WTC11 (cell line): ENCODE measurements around the gene FXYD3. TPM values are rescaled to one million over a fixed set of nuclear protein-coding genes. Genes with fewer than 3 reads are reported as not detected.

Experiments used
- ATAC-seq: fragments of 200-7000 bp; cut with Tn5 transposase; 2 replicates; pipeline ENCODE4 v1.10.0; 2021; ENCODE audit warnings: mild to moderate bottlenecking, moderate library complexity
- CTCF ChIA-PET: fragments of 300-600 bp; sonication (Branson Sonifier 250); formaldehyde crosslinking; loops from one replicate; lab custom pipeline; 2021; ENCODE audit warnings: antibody characterized with exemption; lab: Charles Lee
- POLR2A ChIA-PET: fragments of 350-600 bp; sonication (Branson Sonifier 250); formaldehyde crosslinking; loops from one replicate; lab custom pipeline; 2021; ENCODE audit warnings: antibody characterized with exemption; lab: Charles Lee
- DNase-seq: peaks from one replicate; pipeline ENCODE4 v3.0.0; 2021; ENCODE audit warnings: low spot score
- H3K27ac Mint-ChIP-seq: 2 replicates; pipeline ENCODE4 v1.8.0; 2021; ENCODE audit warnings: mixed read lengths
- H3K27me3 Mint-ChIP-seq: 2 replicates; pipeline ENCODE4 v1.8.0; 2021; ENCODE audit warnings: low read depth, mild to moderate bottlenecking, moderate library complexity, mixed read lengths
- H3K36me3 Mint-ChIP-seq: 2 replicates; pipeline ENCODE4 v1.8.0; 2021; ENCODE audit warnings: mixed read lengths
- H3K4me1 Mint-ChIP-seq: 2 replicates; pipeline ENCODE4 v1.8.0; 2022; ENCODE audit warnings: mixed read lengths
- H3K4me3 Mint-ChIP-seq: 2 replicates; pipeline ENCODE4 v1.8.0; 2021; ENCODE audit warnings: mild to moderate bottlenecking, moderate library complexity, mixed read lengths
- H3K9me3 Mint-ChIP-seq: 2 replicates; pipeline ENCODE4 v1.8.0; 2021; ENCODE audit warnings: mixed read lengths
- ATF3 ChIP-seq: sonication (generic); formaldehyde crosslinking; conservative IDR thresholded peaks from 2 replicates; pipeline ENCODE4 v1.8.1; 2022; ENCODE audit warnings: mild to moderate bottlenecking, missing genetic modification reagents
- CTCF ChIP-seq: fragments of 200-600 bp; IDR thresholded peaks from 2 replicates; pipeline ENCODE4 v1.8.0; 2022; ENCODE audit warnings: antibody characterized with exemption
- E2F5 ChIP-seq: sonication (generic); formaldehyde crosslinking; IDR thresholded peaks from 2 replicates; pipeline ENCODE4 v1.8.1; 2022; ENCODE audit warnings: mild to moderate bottlenecking, moderate library complexity, missing genetic modification reagents
- ESRRA ChIP-seq: sonication (generic); formaldehyde crosslinking; IDR thresholded peaks from 2 replicates; pipeline ENCODE4 v1.8.1; 2022; ENCODE audit warnings: mild to moderate bottlenecking, missing genetic modification reagents, borderline replicate concordance
- FOXK1 ChIP-seq: sonication (generic); formaldehyde crosslinking; IDR thresholded peaks from 2 replicates; pipeline ENCODE4 v1.8.0; 2022; ENCODE audit warnings: mild to moderate bottlenecking, moderate library complexity, missing genetic modification reagents
- FOXP4 ChIP-seq: sonication (generic); formaldehyde crosslinking; IDR thresholded peaks from 2 replicates; pipeline ENCODE4 v1.8.0; 2022; ENCODE audit warnings: mild to moderate bottlenecking, missing genetic modification reagents
- GABPB1 ChIP-seq: sonication (generic); formaldehyde crosslinking; IDR thresholded peaks from 2 replicates; pipeline ENCODE4 v1.8.1; 2023; ENCODE audit warnings: mild to moderate bottlenecking, missing genetic modification reagents
- KAT7 ChIP-seq: sonication (generic); formaldehyde crosslinking; IDR thresholded peaks from 2 replicates; pipeline ENCODE4 v1.8.1; 2023; ENCODE audit warnings: missing genetic modification reagents, mild to moderate bottlenecking, borderline replicate concordance
- MAX ChIP-seq: sonication (generic); formaldehyde crosslinking; IDR thresholded peaks from 2 replicates; pipeline ENCODE4 v1.8.0; 2022; ENCODE audit warnings: mild to moderate bottlenecking, missing genetic modification reagents
- NR1H2 ChIP-seq: sonication (generic); formaldehyde crosslinking; IDR thresholded peaks from 2 replicates; pipeline ENCODE4 v1.9.0; 2021; ENCODE audit warnings: mild to moderate bottlenecking, moderate library complexity, missing genetic modification reagents
- PREB ChIP-seq: sonication (generic); formaldehyde crosslinking; IDR thresholded peaks from 2 replicates; pipeline ENCODE4 v1.8.1; 2022; ENCODE audit warnings: mild to moderate bottlenecking, missing genetic modification reagents, moderate library complexity, borderline replicate concordance
- RELA ChIP-seq: sonication (generic); formaldehyde crosslinking; IDR thresholded peaks from 2 replicates; pipeline ENCODE4 v1.8.1; 2022; ENCODE audit warnings: missing genetic modification reagents, mild to moderate bottlenecking, borderline replicate concordance
- SP1 ChIP-seq: sonication (generic); formaldehyde crosslinking; conservative IDR thresholded peaks from 2 replicates; pipeline ENCODE4 v1.8.1; 2022; ENCODE audit warnings: missing genetic modification reagents
- STAT6 ChIP-seq: sonication (generic); formaldehyde crosslinking; conservative IDR thresholded peaks from 2 replicates; pipeline ENCODE4 v1.8.1; 2023; ENCODE audit warnings: mild to moderate bottlenecking, low read depth, missing genetic modification reagents, moderate library complexity
- ZBTB21 ChIP-seq: sonication (generic); formaldehyde crosslinking; IDR thresholded peaks from 2 replicates; pipeline ENCODE4 v1.8.1; 2023; ENCODE audit warnings: mild to moderate bottlenecking, missing genetic modification reagents, borderline replicate concordance
- ZMAT4 ChIP-seq: fragments of 250-450 bp; sonication (Bioruptor Pico); IDR thresholded peaks from 2 replicates; pipeline ENCODE4 v1.9.0; 2021; ENCODE audit warnings: mild to moderate bottlenecking
- ZNF281 ChIP-seq: sonication (generic); formaldehyde crosslinking; IDR thresholded peaks from 2 replicates; pipeline ENCODE4 v1.8.0; 2023; ENCODE audit warnings: mild to moderate bottlenecking, missing genetic modification reagents
- total RNA-seq: library from RNA; stranded (reverse); gene quantifications from 3 replicates; pipeline ENCODE4 v1.2.3, GENCODE V29; 2021

FXYD3 gene
- total RNA-seq, 1 experiment from 2014 or later, result 1.8 TPM

- H3K36me3 Mint-ChIP-seq, result no peaks in the 10 kb centered on the region
- no peak overlapping the region for H3K4me3 Mint-ChIP-seq
- peak; percentile 26 for ATAC-seq
- H3K27ac Mint-ChIP-seq, result no peak overlapping the region
- TF ChIP-seq RELA (CRISPR knock-in tag) (0 out of 2 replicates have a peak, but pooled peaks have one; percentile 16), ESRRA (CRISPR knock-in tag) (no peak), SP1 (no peak)
- TF ChIP-seq, all 79 proteins: peak for 1
- POLR2A ChIA-PET, result no interaction called here
- CTCF ChIA-PET, result interaction anchor here (0.9 to 5.8 kb wide), 9 partner anchors 8 to 82 kb away, joined by 3 to 46 read pairs (median 5); partner anchors contain the start of genes FXYD1, FXYD3 and LGI4
- DNase-seq, result no peak
- Mint-ChIP-seq H3K27me3 (peaks cover 4% of the 10 kb centered on the region), H3K4me1 (peaks cover 27% of the 10 kb centered on the region), H3K9me3 (no peaks in the 10 kb centered on the region)
Measured at GRCh38 chr19:35126624-35126959, 11.0 kb downstream of the FXYD3 start.

- POLR2A ChIA-PET, result no interaction called here
- CTCF ChIA-PET, result interaction anchor here (0.8 to 5.8 kb wide), 5 partner anchors 11 to 84 kb away, joined by 4 to 46 read pairs (median 10); partner anchors contain the start of gene FXYD3
- Mint-ChIP-seq H3K27me3 (peaks cover 4% of the 10 kb centered on the region), H3K4me3 (no peak overlapping the region), H3K36me3 (peaks cover 4% of the 10 kb centered on the region; the same call in 1 of the 2 replicates), H3K4me1 (peaks cover 20% of the 10 kb centered on the region), H3K9me3 (peaks cover 8% of the 10 kb centered on the region), H3K27ac (no peak overlapping the region)
- no peak for TF ChIP-seq ATF3 (CRISPR knock-in tag)
- no peak for TF ChIP-seq NR1H2 (CRISPR knock-in tag)
- TF ChIP-seq ZMAT4 (CRISPR knock-in tag), result no peak
- TF ChIP-seq ZBTB21, result no peak
- no peak for TF ChIP-seq STAT6 (CRISPR knock-in tag)
- ATAC-seq, result no peak
- DNase-seq, result no peak
Measured at GRCh38 chr19:35127871-35128270, 12.2 kb downstream of the FXYD3 start.

GRCh38 chr19:35128398-35129057, 12.9 kb downstream of the FXYD3 start:
- ATAC-seq (no peak), DNase-seq (no peak)
- peaks cover 4% of the 10 kb centered on the region for H3K27me3 Mint-ChIP-seq
- ChIA-PET CTCF (interaction anchor here (2.3 to 5.8 kb wide), 3 partner anchors 13 to 73 kb away, joined by 10 to 46 read pairs (median 10); partner anchors contain the start of gene FXYD3), POLR2A (no interaction called here)
- H3K4me3 Mint-ChIP-seq, result no peak overlapping the region
- H3K27ac Mint-ChIP-seq, result no peak overlapping the region
- H3K4me1 Mint-ChIP-seq, result peaks cover 14% of the 10 kb centered on the region
- H3K36me3 Mint-ChIP-seq, result peaks cover 4% of the 10 kb centered on the region; the same call in 1 of the 2 replicates
- peaks cover 12% of the 10 kb centered on the region for H3K9me3 Mint-ChIP-seq
- TF ChIP-seq FOXP4 (no peak), GABPB1 (CRISPR knock-in tag) (no peak), CTCF (no peak), KAT7 (CRISPR knock-in tag) (no peak), FOXK1 (CRISPR knock-in tag) (no peak), ATF3 (CRISPR knock-in tag) (no peak), E2F5 (CRISPR knock-in tag) (no peak), ZNF281 (CRISPR knock-in tag) (no peak), PREB (CRISPR knock-in tag) (no peak), MAX (CRISPR knock-in tag) (no peak)
